Panc1 (cell line): ENCODE measurements around the gene RMDN3. TPM values are rescaled to one million over a fixed set of nuclear protein-coding genes. Genes with fewer than 3 reads are reported as not detected.

Source experiments
- ATAC-seq: fragments of 200-7000 bp; cut with Tn5 transposase; 2 replicates; pipeline ENCODE4 v1.9.1; 2020; ENCODE audit warnings: mild to moderate bottlenecking, moderate library complexity
- BruUV-seq: library from RNA; stranded (reverse); fragments of 400-500 nt; replicated peaks from 2 replicates; lab custom pipeline; 2021; lab: Mats Ljungman, UMichigan
- CTCF ChIA-PET: fragments of 300-600 bp; sonication (Branson Sonifier 250); formaldehyde crosslinking; loops from one replicate; lab custom pipeline; 2022; ENCODE audit warnings: antibody characterized with exemption; lab: Charles Lee
- POLR2A ChIA-PET: fragments of 300-600 bp; sonication (Branson Sonifier 250); formaldehyde crosslinking; loops from one replicate; lab custom pipeline; 2022; ENCODE audit warnings: antibody characterized with exemption; lab: Charles Lee
- DNase-seq: peaks from one replicate; pipeline ENCODE4 v3.0.0-alpha.2; 2010; ENCODE audit warnings: low read depth, low spot score
- H3K27ac ChIP-seq: 2 replicates; pipeline ENCODE4 v1.5.1; 2011; ENCODE audit warnings: mild to moderate bottlenecking, low read length, inconsistent platforms
- H3K27me3 ChIP-seq: fragments of 200-500 bp; sonication (Bioruptor generic); 2 replicates; pipeline ENCODE4 v1.6.0; 2014; ENCODE audit warnings: low read length, inconsistent platforms; ENCODE audit not compliant: control insufficient read depth, insufficient read depth
- H3K36me3 ChIP-seq: fragments of 200-500 bp; sonication (Bioruptor generic); 2 replicates; pipeline ENCODE4 v1.5.1; 2014; ENCODE audit warnings: inconsistent platforms, mild to moderate bottlenecking, low read length, moderate library complexity; ENCODE audit not compliant: control insufficient read depth, insufficient read depth
- H3K4me1 ChIP-seq: 2 replicates; pipeline ENCODE4 v1.5.1; 2011; ENCODE audit warnings: inconsistent platforms, mild to moderate bottlenecking, low read length, moderate library complexity; ENCODE audit not compliant: control insufficient read depth, insufficient read depth
- H3K4me3 ChIP-seq, 2 experiments: 2 replicates each; pipeline ENCODE4 v1.5.1; 2011 to 2012; ENCODE audit warnings: low read depth in 2 of 2, low read length in 2 of 2, mild to moderate bottlenecking in 2 of 2, inconsistent platforms in 1 of 2, moderate library complexity in 1 of 2
- H3K9me3 ChIP-seq: fragments of 200-500 bp; sonication (Bioruptor generic); 2 replicates; pipeline ENCODE4 v1.5.1; 2014; ENCODE audit warnings: low read depth, mild to moderate bottlenecking, inconsistent platforms, low read length, moderate library complexity; ENCODE audit not compliant: control insufficient read depth, insufficient read depth
- POLR2AphosphoS5 ChIP-seq: IDR thresholded peaks from 2 replicates; pipeline ENCODE4 v1.6.1; 2012; ENCODE audit warnings: mild to moderate bottlenecking, low read depth, low read length, moderate library complexity
- SIN3A ChIP-seq: IDR thresholded peaks from 2 replicates; pipeline ENCODE4 v1.6.1; 2012; ENCODE audit warnings: low read depth, mild to moderate bottlenecking, low read length, moderate library complexity, borderline replicate concordance; ENCODE audit not compliant: insufficient read depth
- TCF7L2 ChIP-seq: IDR thresholded peaks from 2 replicates; pipeline ENCODE4 v1.6.1; 2011; ENCODE audit warnings: mild to moderate bottlenecking, low read depth, low read length, inconsistent platforms
- in situ Hi-C: cut with HindIII; loops from 2 replicates; pipeline ENCODE4 v1.10.0; 2016; ENCODE audit warnings: low sequenced_read_pairs, low pct_unique_long_range_greater_than_20kb
- intact Hi-C: fragments of 100-400 bp; cut with micrococcal nuclease; formaldehyde crosslinking; loops from one replicate; pipeline ENCODE4 v1.10.0; 2022; ENCODE audit not compliant: unreplicated experiment
- total RNA-seq: library from RNA; stranded (reverse); gene quantifications from one replicate; pipeline ENCODE4 v1.2.1, GENCODE V29; 2021; ENCODE audit not compliant: unreplicated experiment
- TF ChIP-seq, protein P1 (sequence below): fragments of 450-650 bp; IDR thresholded peaks from 2 replicates; pipeline ENCODE4 v1.5.1; 2017; ENCODE audit warnings: mild to moderate bottlenecking
- TF ChIP-seq, protein P2 (sequence below), 2 experiments: IDR thresholded peaks; 2 replicates each; pipeline ENCODE4 v1.6.1; 2011 to 2012; ENCODE audit warnings: low read depth in 2 of 2, control low read depth in 1 of 2, low read length in 1 of 2, mild to moderate bottlenecking in 1 of 2, moderate library complexity in 1 of 2; ENCODE audit not compliant: insufficient read depth in 1 of 2

The RMDN3 gene
- total RNA-seq, 1 experiment from 2014 or later, result 33.2 TPM

DNA sequence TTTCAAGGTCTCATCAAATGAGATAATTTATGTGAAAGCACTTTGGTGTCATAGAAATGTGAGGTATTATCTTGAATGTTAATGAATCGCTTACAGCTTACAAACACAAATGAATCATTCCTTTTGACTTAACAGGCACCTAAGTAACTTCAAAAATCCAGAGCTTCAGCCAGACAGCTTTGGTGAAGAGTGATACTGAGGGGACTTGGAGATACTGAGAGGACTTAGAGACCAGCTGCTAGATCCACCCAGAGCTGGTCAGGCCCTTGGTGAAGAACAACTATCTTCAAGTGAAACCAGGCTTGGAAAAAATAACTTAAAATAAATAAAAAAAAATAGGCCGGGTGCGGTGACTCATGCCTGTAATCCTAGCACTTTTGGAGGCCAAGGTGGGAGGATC, 35.7 kb upstream of the RMDN3 start:
- no TSS peak for BruUV-seq
- DNase-seq (no peak), ATAC-seq (no peak)
- CTCF ChIA-PET, result interaction anchor here (0.5 kb wide), 1 partner anchor 87 kb away, joined by 4 read pairs; no protein-coding TSS in a partner anchor
- Histone ChIP-seq H3K27ac (no peak overlapping the region), H3K4me3 (no peak overlapping the region), H3K36me3 (no peaks in the 10 kb centered on the region), H3K27me3 (no peaks in the 10 kb centered on the region), H3K9me3 (no peaks in the 10 kb centered on the region), H3K4me1 (peaks cover 15% of the 10 kb centered on the region)
- TF ChIP-seq, protein P1, sequence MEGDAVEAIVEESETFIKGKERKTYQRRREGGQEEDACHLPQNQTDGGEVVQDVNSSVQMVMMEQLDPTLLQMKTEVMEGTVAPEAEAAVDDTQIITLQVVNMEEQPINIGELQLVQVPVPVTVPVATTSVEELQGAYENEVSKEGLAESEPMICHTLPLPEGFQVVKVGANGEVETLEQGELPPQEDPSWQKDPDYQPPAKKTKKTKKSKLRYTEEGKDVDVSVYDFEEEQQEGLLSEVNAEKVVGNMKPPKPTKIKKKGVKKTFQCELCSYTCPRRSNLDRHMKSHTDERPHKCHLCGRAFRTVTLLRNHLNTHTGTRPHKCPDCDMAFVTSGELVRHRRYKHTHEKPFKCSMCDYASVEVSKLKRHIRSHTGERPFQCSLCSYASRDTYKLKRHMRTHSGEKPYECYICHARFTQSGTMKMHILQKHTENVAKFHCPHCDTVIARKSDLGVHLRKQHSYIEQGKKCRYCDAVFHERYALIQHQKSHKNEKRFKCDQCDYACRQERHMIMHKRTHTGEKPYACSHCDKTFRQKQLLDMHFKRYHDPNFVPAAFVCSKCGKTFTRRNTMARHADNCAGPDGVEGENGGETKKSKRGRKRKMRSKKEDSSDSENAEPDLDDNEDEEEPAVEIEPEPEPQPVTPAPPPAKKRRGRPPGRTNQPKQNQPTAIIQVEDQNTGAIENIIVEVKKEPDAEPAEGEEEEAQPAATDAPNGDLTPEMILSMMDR, result no peak
- TF ChIP-seq TCF7L2 (no peak), SIN3A (no peak), POLR2AphosphoS5 (no peak)
- TF ChIP-seq, protein P2, sequence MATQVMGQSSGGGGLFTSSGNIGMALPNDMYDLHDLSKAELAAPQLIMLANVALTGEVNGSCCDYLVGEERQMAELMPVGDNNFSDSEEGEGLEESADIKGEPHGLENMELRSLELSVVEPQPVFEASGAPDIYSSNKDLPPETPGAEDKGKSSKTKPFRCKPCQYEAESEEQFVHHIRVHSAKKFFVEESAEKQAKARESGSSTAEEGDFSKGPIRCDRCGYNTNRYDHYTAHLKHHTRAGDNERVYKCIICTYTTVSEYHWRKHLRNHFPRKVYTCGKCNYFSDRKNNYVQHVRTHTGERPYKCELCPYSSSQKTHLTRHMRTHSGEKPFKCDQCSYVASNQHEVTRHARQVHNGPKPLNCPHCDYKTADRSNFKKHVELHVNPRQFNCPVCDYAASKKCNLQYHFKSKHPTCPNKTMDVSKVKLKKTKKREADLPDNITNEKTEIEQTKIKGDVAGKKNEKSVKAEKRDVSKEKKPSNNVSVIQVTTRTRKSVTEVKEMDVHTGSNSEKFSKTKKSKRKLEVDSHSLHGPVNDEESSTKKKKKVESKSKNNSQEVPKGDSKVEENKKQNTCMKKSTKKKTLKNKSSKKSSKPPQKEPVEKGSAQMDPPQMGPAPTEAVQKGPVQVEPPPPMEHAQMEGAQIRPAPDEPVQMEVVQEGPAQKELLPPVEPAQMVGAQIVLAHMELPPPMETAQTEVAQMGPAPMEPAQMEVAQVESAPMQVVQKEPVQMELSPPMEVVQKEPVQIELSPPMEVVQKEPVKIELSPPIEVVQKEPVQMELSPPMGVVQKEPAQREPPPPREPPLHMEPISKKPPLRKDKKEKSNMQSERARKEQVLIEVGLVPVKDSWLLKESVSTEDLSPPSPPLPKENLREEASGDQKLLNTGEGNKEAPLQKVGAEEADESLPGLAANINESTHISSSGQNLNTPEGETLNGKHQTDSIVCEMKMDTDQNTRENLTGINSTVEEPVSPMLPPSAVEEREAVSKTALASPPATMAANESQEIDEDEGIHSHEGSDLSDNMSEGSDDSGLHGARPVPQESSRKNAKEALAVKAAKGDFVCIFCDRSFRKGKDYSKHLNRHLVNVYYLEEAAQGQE (IDR thresholded peaks at IDR 0.05; ENCODE audit: insufficient read depth in 1 of 2, low read depth in 2 of 2, low read length in 1 of 2), result no peak
- intact Hi-C loops, result no loop called here
- POLR2A ChIA-PET, result no interaction called here
- in situ Hi-C loops, result loop anchor here (25.0 kb wide), 1 partner anchor 153 kb away; no protein-coding TSS in a partner anchor

DNA sequence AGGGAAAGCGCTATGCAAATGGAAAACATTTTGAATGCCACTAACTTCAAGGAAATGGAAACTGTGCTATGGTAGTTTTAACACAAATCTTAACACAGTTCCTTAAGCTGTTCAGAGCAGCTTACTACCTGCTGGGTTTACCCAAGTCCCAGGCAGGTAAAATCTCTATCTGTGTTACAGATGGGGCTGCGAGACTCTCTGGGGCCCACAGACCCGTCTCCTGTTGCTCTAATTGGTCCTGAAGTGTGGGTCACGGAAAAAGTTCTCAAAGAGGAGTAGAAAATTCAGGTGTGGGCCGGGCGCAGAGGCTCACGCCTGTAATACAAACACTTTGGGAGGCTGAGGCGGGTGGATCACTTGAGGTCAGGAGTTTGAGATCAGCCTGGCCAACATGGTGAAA, 34.9 kb upstream of the RMDN3 start:
- H3K4me1 ChIP-seq, result peaks cover 15% of the 10 kb centered on the region
- TF ChIP-seq TCF7L2 (no peak), POLR2AphosphoS5 (no peak), SIN3A (no peak)
- TF ChIP-seq, protein P1, result no peak
- TF ChIP-seq, protein P2 (IDR thresholded peaks at IDR 0.05; ENCODE audit: insufficient read depth in 1 of 2, low read depth in 2 of 2, low read length in 1 of 2), result no peak
- ATAC-seq (no peak), DNase-seq (no peak)
- intact Hi-C loops, result loop anchor here (10.0 kb wide), 1 partner anchor 115 kb away; no protein-coding TSS in a partner anchor
- no TSS peak for BruUV-seq
- ChIA-PET CTCF (interaction anchor here (0.5 kb wide), 1 partner anchor 88 kb away, joined by 4 read pairs; no protein-coding TSS in a partner anchor), POLR2A (no interaction called here)
- H3K27ac ChIP-seq, result no peak overlapping the region
- H3K9me3 ChIP-seq, result no peaks in the 10 kb centered on the region
- H3K36me3 ChIP-seq, result no peaks in the 10 kb centered on the region
- no peak overlapping the region for H3K4me3 ChIP-seq
- no peaks in the 10 kb centered on the region for H3K27me3 ChIP-seq
- in situ Hi-C loops, result loop anchor here (25.0 kb wide), 1 partner anchor 153 kb away; no protein-coding TSS in a partner anchor
